Keratinocyte (primary cell): Measurements from ENCODE around the gene BCL2L12. TPM values are rescaled to one million over a fixed set of nuclear protein-coding genes. Genes with fewer than 3 reads are reported as not detected.

Experiments used
- DNase-seq: peaks from one replicate; pipeline ENCODE4 v3.0.0-alpha.2; 2011; ENCODE audit warnings: low read depth, missing footprints, low spot score
- FAIRE-seq: peaks from 2 replicates; lab custom pipeline; 2011; peaks lifted over from hg19 to GRCh38; lab: Jason Lieb, UNC
- H2AFZ ChIP-seq: 2 replicates; pipeline ENCODE4 v1.6.0; 2012; ENCODE audit warnings: low read length, control low read depth, inconsistent platforms; ENCODE audit not compliant: control insufficient read depth
- H3K27ac ChIP-seq: 2 replicates; pipeline ENCODE4 v1.5.1; 2011; ENCODE audit warnings: low read length; ENCODE audit not compliant: control insufficient read depth, insufficient read depth
- H3K27me3 ChIP-seq: 3 replicates; pipeline ENCODE4 v1.6.0; 2011; ENCODE audit warnings: low read length; ENCODE audit not compliant: control insufficient read depth, insufficient read depth; ENCODE audit errors: extremely low read depth
- H3K36me3 ChIP-seq, 2 experiments: 2 replicates in 1 of 2; 3 replicates in 1 of 2; pipeline ENCODE4 v1.5.1; 2011; ENCODE audit warnings: low read length in 2 of 2, mild to moderate bottlenecking in 1 of 2; ENCODE audit not compliant: control insufficient read depth in 2 of 2, insufficient read depth in 2 of 2; ENCODE audit errors: extremely low read depth in 1 of 2
- H3K4me1 ChIP-seq: 3 replicates; pipeline ENCODE4 v1.5.1; 2011; ENCODE audit warnings: low read length; ENCODE audit not compliant: control insufficient read depth, insufficient read depth; ENCODE audit errors: extremely low read depth
- H3K4me2 ChIP-seq: 3 replicates; pipeline ENCODE4 v1.6.0; 2011; ENCODE audit warnings: low read depth, low read length; ENCODE audit not compliant: control insufficient read depth, insufficient read depth; ENCODE audit errors: extremely low read depth
- H3K4me3 ChIP-seq, 3 experiments: fragments of 200-600 bp in 1 of 3; sonication (generic) in 1 of 3; 2 replicates in 2 of 3; 3 replicates in 1 of 3; pipeline ENCODE4 v1.5.1; 2011 to 2016; ENCODE audit warnings: low read length in 3 of 3, mild to moderate bottlenecking in 3 of 3, control low read depth in 2 of 3, inconsistent platforms in 1 of 3, low read depth in 1 of 3, mixed read lengths in 1 of 3, mixed run types in 1 of 3, moderate library complexity in 1 of 3; ENCODE audit not compliant: control insufficient read depth in 2 of 3, insufficient read depth in 2 of 3; ENCODE audit errors: extremely low read depth in 1 of 3
- H3K79me2 ChIP-seq: 2 replicates; pipeline ENCODE4 v1.6.0; 2012; ENCODE audit warnings: low read length; ENCODE audit not compliant: control insufficient read depth, insufficient read depth
- H3K9ac ChIP-seq: 3 replicates; pipeline ENCODE4 v1.6.0; 2011; ENCODE audit warnings: low read length; ENCODE audit not compliant: control insufficient read depth, insufficient read depth; ENCODE audit errors: extremely low read depth
- H3K9me1 ChIP-seq: 3 replicates; pipeline ENCODE4 v1.6.0; 2011; ENCODE audit warnings: low read length; ENCODE audit not compliant: control insufficient read depth, insufficient read depth; ENCODE audit errors: extremely low read depth
- H3K9me3 ChIP-seq: 2 replicates; pipeline ENCODE4 v1.5.1; 2012; ENCODE audit warnings: low read depth, low read length; ENCODE audit not compliant: control insufficient read depth
- H4K20me1 ChIP-seq: 3 replicates; pipeline ENCODE4 v1.6.0; 2011; ENCODE audit warnings: low read length; ENCODE audit not compliant: control insufficient read depth, insufficient read depth; ENCODE audit errors: extremely low read depth
- CTCF ChIP-seq, 3 experiments: IDR thresholded peaks in 1 of 3; conservative IDR thresholded peaks in 1 of 3; optimal IDR thresholded peaks in 1 of 3; 2 replicates in 2 of 3; 3 replicates in 1 of 3; pipeline versions ENCODE3 to v1.5.1; 2011; ENCODE audit warnings: low read length in 3 of 3, mild to moderate bottlenecking in 3 of 3, moderate library complexity in 2 of 3, control low read depth in 1 of 3, inconsistent platforms in 1 of 3; ENCODE audit not compliant: insufficient read depth in 2 of 3; ENCODE audit errors: extremely low read depth in 1 of 3
- EZH2 ChIP-seq: IDR thresholded peaks from one replicate; pipeline ENCODE4 v1.6.1; 2012; ENCODE audit warnings: inconsistent platforms, mild to moderate bottlenecking, low read length, moderate library complexity
- dilution Hi-C: fragments of 300-500 bp; cut with MboI; formaldehyde crosslinking; loops from one replicate; pipeline ENCODE4 v1.7.0; 2020; ENCODE audit warnings: low sequenced_read_pairs; ENCODE audit not compliant: extremely low pct_ligation_motif_present
- polyA plus RNA-seq, 5 experiments: library from polyadenylated mRNA; depleted of rRNA in 3 of 5; stranded (reverse) in 3 of 5; stranded (forward) in 1 of 5; unstranded in 1 of 5; fragments of >200 nt; gene quantifications; 1 replicate in 1 of 5; 2 replicates in 3 of 5; 3 replicates in 1 of 5; pipeline versions ENCODE4 v1.2.1 to v1.2.3, GENCODE V29; 2011 to 2012; ENCODE audit warnings: missing spikeins in 2 of 5, low read depth in 1 of 5, low replicate concordance in 1 of 5

Gene BCL2L12
- polyA plus RNA-seq, 1 donor (not counting 4 experiments of a cell fraction or from before 2014, with no cell fraction given): 14.8 TPM

- Histone ChIP-seq H3K79me2 (peaks cover 30% of the 10 kb centered on the region), H4K20me1 (peaks cover 25% of the 10 kb centered on the region), H3K9me1 (no peaks in the 10 kb centered on the region), H3K4me2 (no peak overlapping the region), H3K4me1 (peaks cover 12% of the 10 kb centered on the region), H3K9ac (no peak overlapping the region), H3K36me3 (peaks cover 48 to 51% of the 10 kb centered on the region in 2 experiments), H3K27ac (no peak overlapping the region), H2AFZ (no peak overlapping the region), H3K4me3 (no peak overlapping the region), H3K27me3 (no peaks in the 10 kb centered on the region), H3K9me3 (no peaks in the 10 kb centered on the region)
- DNase-seq (no peak), FAIRE-seq (no peak)
- dilution Hi-C loops: no loop called here
- TF ChIP-seq CTCF (optimal IDR thresholded peaks at IDR 0.05 in 1 of 3, IDR thresholded peaks at IDR 0.05 in 1 of 3, conservative IDR thresholded peaks at IDR 0.05 in 1 of 3; ENCODE audit: extremely low read depth in 1 of 3, insufficient read depth in 2 of 3, low read length in 3 of 3) (peak; percentile 49 to 82 (median 64)), EZH2 (no peak)
Measured at GRCh38 chr19:49684251-49684982, 18.7 kb downstream of the BCL2L12 start.

GRCh38 chr19:49684983-49685553 is 19.3 kb downstream of the BCL2L12 start:
- peaks cover 20% of the 10 kb centered on the region for H4K20me1 ChIP-seq
- no peak for FAIRE-seq
- dilution Hi-C loops: no loop called here
- H3K79me2 ChIP-seq: peaks cover 24% of the 10 kb centered on the region
- H3K4me1 ChIP-seq: peaks cover 13% of the 10 kb centered on the region
- no peaks in the 10 kb centered on the region for H3K9me1 ChIP-seq
- H3K9ac ChIP-seq: no peak overlapping the region
- H3K36me3 ChIP-seq: peaks cover 48 to 51% of the 10 kb centered on the region in 2 experiments
- no peaks in the 10 kb centered on the region for H3K9me3 ChIP-seq
- no peak overlapping the region for H2AFZ ChIP-seq
- DNase-seq: no peak
- TF ChIP-seq EZH2 (no peak), CTCF (optimal IDR thresholded peaks at IDR 0.05 in 1 of 3, IDR thresholded peaks at IDR 0.05 in 1 of 3, conservative IDR thresholded peaks at IDR 0.05 in 1 of 3; ENCODE audit: extremely low read depth in 1 of 3, insufficient read depth in 2 of 3, low read length in 3 of 3) (no peak)
- H3K27me3 ChIP-seq: no peaks in the 10 kb centered on the region
- no peak overlapping the region for H3K27ac ChIP-seq
- no peak overlapping the region for H3K4me2 ChIP-seq
- no peak overlapping the region for H3K4me3 ChIP-seq
